Measurements from ENCODE around the gene AREL1.

The AREL1 gene

DNA sequence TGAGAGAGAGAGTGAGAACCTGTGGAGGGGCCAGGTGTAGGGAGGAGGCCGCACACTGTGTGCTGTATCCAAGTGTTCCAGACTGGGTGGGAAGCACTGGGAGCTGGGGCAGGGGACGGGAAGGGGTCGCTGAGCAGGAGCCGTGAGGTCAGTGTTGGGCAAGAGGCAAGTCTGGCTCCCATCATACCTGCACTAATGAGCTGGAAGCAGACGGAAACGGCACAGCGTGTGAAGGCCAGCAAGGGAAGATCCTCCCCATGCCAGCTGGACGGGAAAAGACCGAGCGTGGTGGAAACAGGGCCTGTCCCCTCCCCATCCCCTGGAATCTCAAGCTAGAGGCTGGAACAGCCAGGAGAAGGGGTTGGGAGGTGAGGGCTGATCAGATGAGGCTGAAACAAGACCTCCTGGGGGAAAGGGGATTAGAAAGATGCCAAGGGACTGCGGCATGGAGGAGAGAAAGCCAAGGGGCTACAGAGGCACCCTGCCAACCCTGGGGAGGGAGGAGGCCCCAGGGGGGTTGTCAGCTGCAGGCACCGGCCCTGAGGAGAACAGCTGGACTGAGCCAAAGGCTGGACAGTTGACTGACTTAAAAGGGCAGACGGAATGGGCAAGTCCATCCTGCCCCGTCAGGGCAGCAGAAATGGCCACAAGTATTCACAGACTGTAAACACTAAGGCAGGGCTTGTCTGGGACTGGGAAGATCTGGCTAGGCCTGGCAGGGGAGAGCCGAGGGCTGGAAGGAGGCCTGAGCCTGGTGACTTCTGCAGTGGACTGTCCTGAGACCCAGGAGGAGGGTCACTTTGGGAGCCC, 81.8 kb downstream of the AREL1 start:
- DNase-seq = no peak

DNA sequence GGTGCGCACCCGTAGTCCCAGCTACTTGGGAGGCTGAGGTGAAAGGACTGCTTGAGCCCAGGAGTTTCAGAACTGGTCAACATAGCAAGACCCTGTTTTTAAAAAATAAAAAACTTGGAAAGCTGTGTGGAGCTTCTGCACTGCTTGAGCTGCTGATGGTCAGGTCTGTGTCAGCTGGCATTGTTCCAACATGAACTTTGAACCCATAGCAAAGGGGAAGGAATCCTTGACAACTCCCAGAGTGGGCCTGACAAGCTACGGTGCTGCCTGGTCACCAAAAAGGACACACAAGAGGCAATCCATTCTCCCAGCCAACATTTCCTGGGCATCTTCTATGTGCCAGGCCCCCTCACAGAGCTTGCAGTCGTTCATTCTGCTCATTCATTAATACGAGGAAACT, 84.5 kb downstream of the AREL1 start:
- no peak for DNase-seq

DNA sequence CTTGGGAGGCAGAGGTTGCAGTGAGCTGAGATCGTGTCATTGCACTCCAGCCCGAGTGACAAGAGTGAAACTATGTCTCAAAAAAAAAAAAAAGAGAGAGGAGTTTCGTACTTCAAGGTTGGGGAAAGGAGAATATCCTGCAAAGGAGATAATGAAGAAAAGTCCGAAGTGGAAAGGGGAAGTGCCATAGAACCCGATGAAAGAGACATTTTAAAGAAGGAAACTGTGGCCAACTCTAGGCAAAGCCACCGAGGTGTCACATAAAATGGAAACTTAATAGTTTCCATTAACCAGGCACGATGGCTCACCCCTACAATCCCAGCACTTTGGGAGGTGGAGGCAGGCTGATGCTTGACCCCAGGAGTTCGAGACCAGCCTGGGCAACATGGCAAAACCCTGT, 85.8 kb downstream of the AREL1 start:
- DNase-seq = no peak

DNA sequence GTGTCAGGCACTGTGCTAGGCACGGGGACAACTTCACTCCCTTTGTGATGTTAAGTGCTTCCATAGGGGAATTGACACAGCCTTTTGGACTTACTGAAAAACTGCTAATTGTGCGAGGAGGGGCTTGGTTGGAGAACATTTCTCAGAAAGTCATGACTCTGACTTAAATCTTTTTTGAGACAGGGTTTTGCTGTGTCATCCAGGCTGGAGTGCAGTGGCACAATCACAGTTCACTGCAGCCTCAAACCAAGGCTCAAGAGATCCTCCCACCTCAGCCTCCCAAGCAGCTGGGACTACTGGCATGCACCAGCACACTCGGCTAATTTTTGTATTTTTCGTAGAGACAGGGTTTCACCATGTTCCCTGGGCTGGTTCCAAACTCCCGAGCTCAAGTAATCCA, 90.6 kb downstream of the AREL1 start:
- DNase-seq = no peak

DNA sequence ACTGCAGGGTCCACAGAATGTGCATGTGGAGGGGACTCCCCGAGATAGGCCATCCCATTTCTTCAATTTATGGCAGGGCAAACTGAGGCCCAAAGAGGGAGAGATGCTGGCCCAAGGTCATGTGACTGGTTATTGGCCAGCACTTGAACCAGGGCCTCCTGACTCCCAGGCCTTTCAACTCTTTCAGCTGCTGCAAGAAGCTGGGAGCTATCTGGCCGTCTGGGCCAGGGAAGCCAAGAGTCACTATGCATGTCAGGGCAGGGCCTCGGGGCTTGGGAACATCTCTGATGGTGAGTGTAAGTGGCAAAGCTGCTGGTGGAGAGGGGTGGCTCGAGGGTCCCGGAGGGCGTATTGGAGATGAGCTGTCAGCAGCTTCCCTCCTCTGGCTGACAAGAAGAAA, 91.3 kb downstream of the AREL1 start:
- no peak for DNase-seq

DNA sequence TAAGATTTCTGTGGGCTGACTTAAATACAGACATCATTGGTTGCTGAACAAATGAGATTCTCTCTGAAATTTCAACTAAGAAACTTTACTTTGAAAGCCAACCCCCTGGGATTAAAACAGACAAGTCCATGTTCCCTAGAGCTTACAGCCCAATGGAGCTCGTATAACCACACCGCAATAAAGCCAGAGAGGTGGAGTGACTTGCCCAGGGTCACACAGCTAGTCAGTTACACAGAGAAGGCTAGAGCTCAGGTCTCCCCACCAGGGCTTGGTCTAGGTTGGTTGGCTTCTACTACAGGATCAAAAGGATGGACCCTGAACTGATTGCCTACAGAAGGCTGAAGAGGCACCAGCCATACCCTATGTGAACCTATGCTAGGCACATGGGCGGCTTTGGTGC, 92.0 kb downstream of the AREL1 start:
- DNase-seq = no peak

DNA sequence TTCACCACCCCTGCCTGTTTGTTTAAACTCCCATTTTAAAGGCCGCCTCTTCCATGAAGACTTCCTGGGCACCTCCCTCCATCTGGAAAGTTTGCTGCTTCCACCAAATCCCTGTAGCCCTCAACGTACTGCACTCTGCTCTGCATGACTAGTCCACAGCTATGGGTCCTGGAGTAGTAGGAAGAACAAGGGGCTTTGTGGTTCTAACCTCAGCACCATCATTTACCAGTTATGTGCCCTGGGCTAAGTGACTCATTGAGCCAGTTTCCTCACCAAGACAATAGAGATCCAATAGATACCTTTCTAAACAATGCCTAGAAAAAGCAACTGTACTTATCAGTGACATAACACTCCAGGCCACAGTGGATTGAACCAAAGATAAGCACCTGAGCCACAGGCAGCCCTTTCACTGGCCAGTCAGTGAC, 92.4 kb downstream of the AREL1 start:
- DNase-seq = peak; percentile 94

DNA sequence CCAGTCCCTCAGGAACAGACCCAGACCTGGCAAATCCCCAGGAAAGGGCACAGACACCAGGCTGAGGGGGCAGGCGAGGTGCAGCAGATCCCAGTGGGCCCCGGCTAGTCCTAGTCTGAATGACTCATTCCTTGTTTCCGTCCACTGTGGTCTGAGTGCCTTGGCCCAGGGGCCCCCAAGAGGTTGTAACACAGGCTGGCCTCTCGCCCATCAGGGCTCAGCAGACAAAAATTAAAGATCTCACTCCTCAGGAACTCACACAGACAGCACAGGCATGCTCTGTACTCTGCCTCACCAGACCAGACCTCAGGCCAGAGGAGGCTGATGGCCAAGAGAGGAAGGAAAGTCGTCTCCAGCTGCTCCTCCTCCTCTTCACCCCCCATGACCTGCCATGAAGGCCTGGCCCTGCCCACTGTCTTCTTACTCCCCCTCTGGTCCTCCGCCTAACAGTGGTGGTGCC, 93.2 kb downstream of the AREL1 start:
- peak; percentile 100 for DNase-seq

DNA sequence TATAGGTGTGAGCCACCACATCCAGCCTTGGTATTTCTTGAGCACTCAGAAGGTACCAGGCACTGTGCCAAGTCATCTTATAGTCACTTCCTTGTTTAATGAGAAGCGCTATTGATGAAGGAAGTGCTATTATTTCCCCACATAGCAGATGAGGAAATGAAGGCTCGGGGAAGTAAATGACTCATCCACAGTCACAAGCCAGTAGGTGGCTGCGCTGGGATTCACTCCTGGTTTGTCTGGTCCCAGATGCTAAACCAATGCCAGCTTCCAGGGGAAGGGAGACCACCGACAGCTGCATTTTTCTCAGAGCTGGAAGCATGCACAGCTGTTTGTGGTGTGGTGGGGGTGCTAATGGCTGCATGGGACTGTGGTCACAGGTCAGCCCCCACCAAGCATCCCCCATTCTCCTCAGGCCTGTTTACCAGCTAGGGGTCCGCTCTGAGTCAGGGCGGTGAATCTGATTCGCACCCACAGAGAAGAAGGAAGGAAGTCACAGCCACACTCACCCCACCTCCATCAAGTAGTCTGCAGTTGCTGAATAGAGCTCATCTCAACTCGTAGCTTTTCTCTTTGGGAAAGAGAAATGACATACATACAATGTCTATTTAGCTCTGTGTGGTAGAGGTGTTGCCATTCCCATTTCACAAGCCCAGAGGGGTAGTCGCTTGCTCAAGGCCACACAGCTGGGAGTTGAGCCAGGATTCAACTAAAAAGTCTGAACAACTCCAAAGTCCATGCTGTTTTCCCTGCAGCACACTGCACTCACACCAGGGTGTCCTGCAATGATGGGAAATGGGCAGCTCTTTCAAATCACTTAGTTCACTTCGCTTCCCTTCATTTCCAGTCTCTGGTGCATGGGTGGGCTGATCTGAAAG, 94.6 kb downstream of the AREL1 start:
- DNase-seq = peak; percentile 88

DNA sequence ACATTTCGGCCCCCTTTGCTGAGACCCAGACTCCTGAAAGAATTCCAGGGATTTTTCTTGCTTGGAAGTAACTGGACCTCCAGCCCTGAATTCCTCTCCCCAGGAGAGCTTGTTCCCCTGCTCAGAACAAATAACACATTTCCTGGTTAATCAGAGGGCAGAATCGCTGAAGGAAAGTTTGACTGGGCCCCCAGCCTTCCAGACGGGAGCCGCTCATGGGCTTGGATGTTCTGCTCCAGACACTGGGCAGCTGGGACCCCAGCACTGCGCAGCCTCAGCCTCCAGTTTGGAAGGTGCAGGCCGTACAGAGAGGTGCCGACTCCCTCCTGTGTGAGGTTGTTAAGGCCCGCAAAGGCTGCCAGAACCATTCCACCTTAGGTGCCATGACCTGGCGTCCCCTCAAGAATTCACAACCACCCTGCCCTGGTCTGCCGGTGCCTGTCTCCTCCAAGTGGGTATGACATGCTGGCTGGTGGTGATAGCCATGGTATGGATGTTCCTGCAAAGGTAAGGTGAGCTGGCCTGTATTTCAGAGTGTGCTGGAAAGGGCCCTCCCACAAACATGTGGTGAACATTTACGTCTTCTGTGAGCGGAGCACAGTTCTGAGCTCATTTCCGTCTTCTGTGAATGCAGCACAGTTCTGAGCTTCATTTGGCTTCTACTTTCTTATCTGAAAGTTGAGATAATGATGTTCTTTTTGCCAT, 95.7 kb downstream of the AREL1 start:
- DNase-seq = no peak

DNA sequence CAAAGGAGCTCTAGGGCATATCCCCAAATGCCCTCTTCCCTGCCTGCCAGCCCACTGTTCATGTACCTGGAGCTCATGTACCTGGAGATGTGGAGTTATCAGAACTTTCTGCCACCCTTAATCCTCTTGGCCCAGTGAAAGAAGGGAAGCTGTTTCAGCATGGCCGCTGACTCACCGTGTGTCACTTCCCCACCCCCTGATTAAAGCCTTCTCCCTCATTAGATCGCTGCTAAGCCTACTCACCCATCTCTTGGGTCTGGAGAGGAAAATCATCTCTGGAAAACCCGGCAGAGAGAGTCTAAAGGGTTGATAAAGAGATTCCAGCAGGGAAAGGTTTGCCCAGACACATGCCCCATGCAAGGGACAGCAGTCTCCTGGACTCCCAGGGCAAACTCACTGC, 96.4 kb downstream of the AREL1 start:
- peak; percentile 92 for DNase-seq

DNA sequence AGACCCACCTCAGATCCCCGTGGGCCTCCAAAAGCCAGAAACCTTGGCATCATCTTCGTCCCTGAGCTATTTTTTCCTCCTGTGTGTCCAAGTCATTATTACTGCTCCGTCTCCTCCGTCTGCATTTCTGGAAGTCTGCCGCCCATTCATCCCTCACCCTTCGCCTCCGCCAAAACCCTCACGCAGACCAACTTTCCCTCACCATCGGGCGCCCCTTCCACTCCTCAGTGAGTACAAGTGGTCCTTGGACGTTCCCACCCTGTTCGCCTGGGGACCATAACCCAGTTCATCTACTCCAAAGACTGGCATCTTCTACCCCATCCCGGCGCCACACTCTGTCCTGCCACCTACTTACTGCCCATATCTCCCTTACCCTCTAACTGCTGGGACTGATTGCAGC, 97.1 kb downstream of the AREL1 start:
- no peak for DNase-seq

DNA sequence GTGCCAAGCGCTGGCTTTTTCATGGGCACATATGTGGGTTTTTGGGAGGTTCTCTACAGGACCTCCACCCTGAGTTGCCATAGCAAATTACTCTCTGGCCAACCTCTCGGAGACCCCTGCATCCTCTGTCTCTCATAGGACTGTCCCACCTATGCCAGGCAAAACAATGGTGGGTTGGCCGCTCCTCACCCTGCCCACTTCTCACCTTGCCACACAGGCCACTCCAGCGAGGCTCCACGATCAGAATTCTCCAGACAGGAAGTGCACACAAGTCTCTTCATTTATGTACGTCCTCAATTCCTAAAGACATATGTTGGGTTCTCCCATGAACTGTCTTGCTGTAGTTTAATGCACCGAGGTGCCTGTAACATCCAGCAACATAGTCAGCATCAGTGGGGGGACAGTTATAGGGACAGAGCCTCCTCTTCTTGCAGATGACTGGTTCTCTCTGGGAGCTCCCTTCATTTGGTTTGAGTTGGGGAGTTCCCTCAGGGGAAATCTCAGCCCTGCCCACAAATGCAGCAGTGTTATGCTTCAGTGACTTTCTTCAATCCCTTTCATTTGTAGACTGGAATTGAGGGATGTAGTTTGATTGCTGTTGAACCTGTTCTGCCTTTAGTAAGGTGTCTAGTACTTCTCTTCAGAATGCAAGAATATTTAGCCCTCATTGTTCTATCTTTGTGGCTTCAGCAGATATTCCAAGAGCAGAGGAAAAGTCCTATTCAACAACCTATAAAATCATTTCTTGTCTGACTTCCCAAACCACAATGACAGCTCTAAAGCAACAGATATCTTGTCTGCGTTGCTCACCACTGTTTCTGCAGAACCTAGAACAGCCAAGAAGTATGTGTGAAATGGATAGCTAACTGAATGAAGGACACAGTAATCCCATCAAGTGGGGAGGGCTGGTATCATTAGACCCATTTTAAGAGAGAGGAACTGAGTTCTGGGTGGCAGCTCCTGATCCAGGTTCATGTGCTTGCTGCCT, 98.1 kb downstream of the AREL1 start:
- DNase-seq = no peak

DNA sequence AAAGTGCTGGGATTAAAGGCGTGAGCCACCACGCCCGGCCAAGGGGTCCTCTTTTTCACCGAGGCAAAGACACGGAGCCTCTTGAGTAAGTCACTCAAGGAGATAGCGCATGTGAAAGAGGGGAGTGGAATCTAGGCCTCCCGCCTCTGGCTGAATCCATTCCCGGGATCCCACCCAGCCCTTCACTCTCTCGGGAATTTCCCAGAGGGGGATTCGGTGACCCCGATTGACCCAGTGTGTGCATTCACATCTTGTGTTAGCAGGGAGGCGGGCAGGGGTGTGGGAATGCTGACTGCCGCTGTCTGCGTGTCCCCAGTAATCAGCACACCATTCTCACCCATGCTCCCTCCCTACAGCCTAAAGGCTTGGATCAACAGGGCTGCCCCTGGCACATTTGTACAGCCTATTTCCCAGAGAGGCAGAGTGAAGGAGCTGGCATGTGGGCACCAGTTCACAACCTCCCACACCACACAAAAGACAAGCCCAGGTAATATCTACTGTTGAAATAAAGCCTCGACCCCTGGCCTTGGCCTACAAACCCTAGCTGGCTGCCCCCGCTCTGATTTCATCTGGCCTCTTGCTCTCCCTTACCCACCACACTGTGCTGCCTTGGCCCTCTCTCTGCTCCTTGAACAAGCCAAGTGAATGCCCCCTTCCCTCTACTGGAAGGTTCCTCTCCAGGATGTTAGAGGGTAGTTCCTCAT, 99.5 kb downstream of the AREL1 start:
- no peak for DNase-seq

DNA sequence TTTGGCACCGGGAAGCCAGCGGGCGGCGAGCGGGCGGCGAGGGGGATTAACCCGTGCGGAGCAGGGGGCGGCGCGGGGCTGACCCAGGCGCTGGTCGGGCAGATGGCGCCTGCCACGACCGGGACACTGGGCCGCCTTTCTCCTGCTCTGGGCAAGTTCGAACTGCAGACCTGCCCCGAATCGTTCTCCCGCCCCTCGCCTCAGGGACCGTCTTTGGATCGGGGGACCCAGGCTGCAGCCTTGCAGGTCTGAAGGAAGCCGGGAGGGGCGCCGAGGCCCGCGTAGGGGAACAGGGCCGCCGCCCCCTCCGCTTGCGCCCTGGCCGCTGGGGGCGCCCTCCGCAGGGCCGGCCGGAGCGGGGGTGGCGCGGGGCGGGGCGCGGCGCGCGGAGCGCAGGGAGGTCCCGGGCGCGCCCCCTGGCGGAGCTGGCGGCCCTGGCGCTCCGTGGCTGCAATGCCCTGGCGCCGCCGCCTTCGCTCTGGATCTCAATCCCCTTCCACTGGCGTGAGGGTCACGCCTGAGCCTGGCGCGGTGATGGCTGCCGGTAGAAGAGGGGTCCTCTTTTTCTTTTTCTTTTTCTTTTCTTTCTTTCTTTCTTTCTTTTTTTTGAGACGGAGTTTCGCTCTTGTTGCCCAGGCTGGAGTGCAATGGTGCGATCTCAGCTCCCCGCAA, 100.4 kb downstream of the AREL1 start:
- DNase-seq = peak; percentile 73

DNA sequence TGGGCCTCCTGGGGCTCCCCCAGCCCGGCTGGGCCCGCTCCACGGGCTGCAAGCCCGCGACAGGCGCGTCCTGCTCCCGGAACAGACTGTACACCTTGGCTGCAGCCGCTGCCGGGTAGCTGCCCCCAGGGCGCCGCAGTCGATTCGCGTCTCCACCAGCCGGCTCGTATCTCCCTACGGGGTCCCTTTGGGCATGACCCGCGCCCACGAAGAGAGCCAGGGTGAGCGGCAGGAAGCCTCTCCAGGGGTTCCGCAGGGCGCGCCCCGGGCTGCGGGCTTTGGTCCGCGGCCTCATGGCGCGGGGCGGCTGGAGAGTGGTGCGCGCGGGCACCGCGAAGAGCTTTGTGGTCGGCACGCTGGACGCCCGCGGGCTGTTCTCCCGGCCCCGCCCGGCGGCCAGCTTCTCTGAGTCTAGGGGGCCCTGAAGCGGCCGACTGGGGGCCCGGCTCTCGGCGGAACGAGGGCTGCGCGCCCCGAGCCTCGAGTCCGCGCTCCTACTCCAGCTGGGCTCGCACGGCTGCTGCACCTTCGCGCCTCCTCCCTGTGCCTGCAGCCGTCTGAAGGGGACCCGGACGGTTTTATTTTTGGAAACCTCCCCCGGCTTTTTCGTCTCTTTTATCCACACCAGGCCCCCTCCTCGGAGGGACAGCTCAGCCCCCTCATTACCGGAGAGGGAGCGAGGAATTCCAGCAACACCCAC, 101.1 kb downstream of the AREL1 start, which contains the start of gene LTBP2:
Gene LTBP2 (minus strand): TSS at position 588 of the 700 bp plus-strand sequence. CDS start 293 bp downstream, at position 295.
- peak; percentile 16 for DNase-seq
